HG03378 (cell line): ENCODE data around the gene GSS.
"Not testable (repeated sequence)": the region's sequence is repeated elsewhere in the genome, so short reads cannot be mapped to it uniquely, and the experiment has no call there.

Experiments
- ATAC-seq: cut with Tn5 transposase; IDR thresholded peaks from one replicate; pipeline ENCODE4 v1.9.1; 2021; ENCODE audit warnings: mild to moderate bottlenecking, moderate library complexity; ENCODE audit not compliant: unreplicated experiment

Gene GSS

GRCh38 chr20:34915749-34916455 lies 39.7 kb downstream of the GSS start:
- no peak for ATAC-seq

- no peak for ATAC-seq
These were observed 40.5 kb downstream of the GSS start for GRCh38 chr20:34915131-34915530.

GRCh38 chr20:34907616-34908469 lies 47.8 kb downstream of the GSS start:
- no peak for ATAC-seq

GRCh38 chr20:34904202-34904621 lies 51.4 kb downstream of the GSS start:
- no peak for ATAC-seq

GRCh38 chr20:34898731-34899130 lies 56.9 kb downstream of the GSS start:
- ATAC-seq: not testable (repeated sequence)

- ATAC-seq: not testable (repeated sequence)
These were observed 57.5 kb downstream of the GSS start for GRCh38 chr20:34898129-34898528.

- no peak for ATAC-seq
These were observed 59.5 kb downstream of the GSS start for GRCh38 chr20:34896086-34896621.

GRCh38 chr20:34895465-34895864 lies 60.1 kb downstream of the GSS start:
- ATAC-seq: no peak

GRCh38 chr20:34894723-34895122 lies 60.9 kb downstream of the GSS start:
- ATAC-seq: no peak

GRCh38 chr20:34892671-34893070 lies 62.9 kb downstream of the GSS start:
- ATAC-seq: no peak

GRCh38 chr20:34891166-34892062 lies 64.2 kb downstream of the GSS start:
- no peak for ATAC-seq

- ATAC-seq: no peak
These were observed 67.1 kb downstream of the GSS start for GRCh38 chr20:34888468-34888867.

GRCh38 chr20:34887023-34887422 lies 68.6 kb downstream of the GSS start:
- no peak for ATAC-seq

- ATAC-seq: no peak
These were observed 69.5 kb downstream of the GSS start for GRCh38 chr20:34886122-34886521.

- ATAC-seq: no peak
These were observed 71.3 kb downstream of the GSS start for GRCh38 chr20:34884260-34884659.

- ATAC-seq: no peak
These were observed 71.8 kb downstream of the GSS start for GRCh38 chr20:34883809-34884208.

- ATAC-seq: no peak
These were observed 72.4 kb downstream of the GSS start for GRCh38 chr20:34883087-34883688.

- ATAC-seq: no peak
These were observed 73.9 kb downstream of the GSS start for GRCh38 chr20:34881689-34882088.

GRCh38 chr20:34880971-34881370 lies 74.6 kb downstream of the GSS start:
- ATAC-seq: not testable (repeated sequence)

- ATAC-seq: no peak
These were observed 75.3 kb downstream of the GSS start for GRCh38 chr20:34880215-34880850.
